SU-DHL-6 (cell line): ENCODE measurements around the gene CFAP20DC.

Experiments used
- H2AFZ ChIP-seq: fragments of 200-600 bp; sonication (generic); 2 replicates; pipeline ENCODE4 v1.6.1; 2014; ENCODE audit warnings: low read depth, mild to moderate bottlenecking, moderate library complexity, mixed read lengths, antibody characterized with exemption, low read length; ENCODE audit not compliant: severe bottlenecking
- H3F3A ChIP-seq: fragments of 200-600 bp; shearing (Covaris generic); 2 replicates; pipeline ENCODE4 v1.6.0; 2016; ENCODE audit warnings: antibody characterized with exemption, mild to moderate bottlenecking; ENCODE audit not compliant: insufficient read depth
- H3K27ac ChIP-seq: fragments of 200-600 bp; sonication (generic); 2 replicates; pipeline ENCODE4 v1.5.1; 2016; ENCODE audit warnings: low read depth, mild to moderate bottlenecking, low read length, moderate library complexity, mixed read lengths
- H3K27me3 ChIP-seq: fragments of 200-600 bp; sonication (generic), shearing (Covaris generic); 2 replicates; pipeline ENCODE4 v1.6.0; 2014; ENCODE audit warnings: mild to moderate bottlenecking, low read length
- H3K36me3 ChIP-seq: fragments of 200-600 bp; sonication (generic); 2 replicates; pipeline ENCODE4 v1.6.1; 2014; ENCODE audit warnings: mild to moderate bottlenecking, low read length, mixed read lengths
- H3K4me2 ChIP-seq: fragments of 300-600, 200-600 bp; shearing (Covaris generic), sonication (generic); 2 replicates; pipeline ENCODE4 v1.6.0; 2014; ENCODE audit warnings: low read length, low read depth, mild to moderate bottlenecking; ENCODE audit not compliant: poor library complexity, severe bottlenecking
- H3K4me3 ChIP-seq: fragments of 200-600 bp; sonication (generic); 2 replicates; pipeline ENCODE4 v1.5.1; 2014; ENCODE audit warnings: antibody characterized with exemption, low read length, mild to moderate bottlenecking, mixed read lengths; ENCODE audit not compliant: insufficient read depth, poor library complexity, severe bottlenecking
- H3K79me2 ChIP-seq: fragments of 200-600 bp; sonication (generic); 2 replicates; pipeline ENCODE4 v1.6.1; 2014; ENCODE audit warnings: mild to moderate bottlenecking, low read length, moderate library complexity; ENCODE audit not compliant: insufficient read depth
- H3K9ac ChIP-seq: fragments of 200-600 bp; sonication (generic); 2 replicates; pipeline ENCODE4 v1.7.0; 2014; ENCODE audit warnings: mild to moderate bottlenecking, low read length
- H3K9me2 ChIP-seq: fragments of 200-600 bp; sonication (generic); replicated peaks from 2 replicates; pipeline ENCODE4 v1.6.1; 2014; ENCODE audit warnings: low read length; ENCODE audit not compliant: insufficient read depth
- H3K9me3 ChIP-seq: fragments of 200-600 bp; sonication (generic); 2 replicates; pipeline ENCODE4 v1.6.1; 2014; ENCODE audit warnings: low read length, mixed read lengths; ENCODE audit not compliant: insufficient read depth
- H4K20me1 ChIP-seq: fragments of 200-600 bp; sonication (generic); 2 replicates; pipeline ENCODE4 v1.6.1; 2014; ENCODE audit warnings: low read depth, mild to moderate bottlenecking, antibody characterized with exemption, low read length, moderate library complexity, mixed read lengths
- CTCF ChIP-seq: fragments of 200-600 bp; sonication (generic); IDR thresholded peaks from one replicate; pipeline ENCODE4 v1.5.1; 2017; ENCODE audit warnings: antibody characterized with exemption, mild to moderate bottlenecking, low read length, moderate library complexity; ENCODE audit not compliant: insufficient read depth, poor library complexity, severe bottlenecking
- EZH2phosphoT487 ChIP-seq: fragments of 200-600 bp; sonication (generic), shearing (Covaris generic); conservative IDR thresholded peaks from 2 replicates; pipeline ENCODE4 v1.6.1; 2018; ENCODE audit warnings: mild to moderate bottlenecking, antibody characterized with exemption, low read length, moderate library complexity, mixed read lengths

Gene CFAP20DC

DNA sequence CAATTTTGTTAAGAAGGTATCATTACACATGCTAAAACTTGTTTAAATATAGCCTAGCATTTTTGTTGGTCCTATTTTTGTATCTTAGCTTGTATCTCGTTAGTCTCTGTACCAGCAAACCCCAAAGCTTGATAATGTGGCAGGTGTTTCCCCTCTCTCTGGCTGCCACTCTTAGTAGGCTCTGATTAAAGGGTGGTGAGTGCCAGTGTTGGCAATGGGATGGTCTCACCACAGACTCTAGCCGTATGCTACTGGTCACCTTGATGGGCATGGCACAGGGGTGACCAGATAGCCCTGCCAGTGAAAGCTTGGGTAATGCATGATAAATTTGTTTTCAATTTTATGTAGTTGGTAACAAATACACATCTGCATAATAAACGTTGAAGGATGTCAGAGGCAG lies 188.3 kb downstream of the CFAP20DC start:
- Histone ChIP-seq H3K36me3 (no peaks in the 10 kb centered on the region), H3K79me2 (no peaks in the 10 kb centered on the region), H2AFZ (no peak overlapping the region), H3K27ac (no peak overlapping the region), H4K20me1 (no peaks in the 10 kb centered on the region), H3K27me3 (no peaks in the 10 kb centered on the region), H3K9me2 (no peaks in the 10 kb centered on the region), H3K4me3 (no peak overlapping the region), H3K4me2 (no peak overlapping the region), H3K9me3 (no peaks in the 10 kb centered on the region), H3K9ac (no peak overlapping the region), H3F3A (no peaks in the 10 kb centered on the region)
- TF ChIP-seq EZH2phosphoT487, result no peak
- no peak for TF ChIP-seq CTCF

DNA sequence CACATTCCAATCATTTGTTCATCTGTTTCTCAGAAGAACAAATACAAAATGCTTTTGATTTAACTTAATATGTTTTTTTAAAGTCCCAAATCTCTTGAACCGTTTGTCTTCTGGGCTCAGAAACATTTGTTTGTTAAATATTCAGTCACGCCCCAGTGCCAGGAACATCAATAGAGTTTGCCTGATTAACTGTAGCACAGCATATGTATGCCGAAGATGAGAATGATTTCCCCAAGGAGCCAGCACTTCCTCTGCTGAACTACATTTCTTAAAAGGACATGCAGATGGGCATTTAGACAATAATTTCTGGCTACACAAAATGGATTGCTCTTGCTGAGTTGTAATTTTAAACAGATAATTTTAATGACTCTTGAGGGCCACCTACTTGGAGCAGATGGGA lies 191.7 kb downstream of the CFAP20DC start:
- Histone ChIP-seq H3K27me3 (no peaks in the 10 kb centered on the region), H4K20me1 (no peaks in the 10 kb centered on the region), H2AFZ (no peak overlapping the region), H3K79me2 (no peaks in the 10 kb centered on the region), H3K9me2 (no peaks in the 10 kb centered on the region), H3K4me3 (no peak overlapping the region), H3K9me3 (no peaks in the 10 kb centered on the region), H3K27ac (no peak overlapping the region), H3F3A (no peaks in the 10 kb centered on the region), H3K4me2 (no peak overlapping the region), H3K36me3 (no peaks in the 10 kb centered on the region), H3K9ac (no peak overlapping the region)
- TF ChIP-seq EZH2phosphoT487 (no peak), CTCF (no peak)

- H3K27me3 ChIP-seq, result no peaks in the 10 kb centered on the region
- H3K4me2 ChIP-seq, result no peak overlapping the region
These were observed 192.4 kb downstream of the CFAP20DC start for GRCh38 chr3:58857402-58857801.

More at GRCh38 chr3:58857402-58857801, 192.4 kb downstream of the CFAP20DC start:
- no peaks in the 10 kb centered on the region for H3K9me2 ChIP-seq
- no peak overlapping the region for H3K4me3 ChIP-seq
- no peak overlapping the region for H3K27ac ChIP-seq
- H3K79me2 ChIP-seq, result no peaks in the 10 kb centered on the region
- H3F3A ChIP-seq, result no peaks in the 10 kb centered on the region
- no peaks in the 10 kb centered on the region for H3K36me3 ChIP-seq
- H4K20me1 ChIP-seq, result no peaks in the 10 kb centered on the region
- TF ChIP-seq CTCF (no peak), EZH2phosphoT487 (no peak)
- H3K9ac ChIP-seq, result no peak overlapping the region
- H2AFZ ChIP-seq, result no peak overlapping the region
- H3K9me3 ChIP-seq, result no peaks in the 10 kb centered on the region
